PC-9 (cell line): ENCODE results near the gene OR8U1. TPM values are rescaled to one million over a fixed set of nuclear protein-coding genes. Genes with fewer than 3 reads are reported as not detected.

Experiments
- Bru-seq: library from RNA; stranded (reverse); fragments of 400-500 nt; gene quantifications from one replicate; lab custom pipeline; 2021; lab: Mats Ljungman, UMichigan
- BruChase-seq, 2 experiments: library from RNA; stranded (reverse); fragments of 400-500 nt; gene quantifications; one replicate each; lab custom pipeline; 2021; lab: Mats Ljungman, UMichigan
- BruUV-seq: library from RNA; stranded (reverse); fragments of 400-500 nt; replicated peaks from 2 replicates; lab custom pipeline; 2021; lab: Mats Ljungman, UMichigan
- CTCF ChIA-PET: fragments of 300-600 bp; sonication (Branson Sonifier 250); formaldehyde crosslinking; loops from one replicate; lab custom pipeline; 2022; ENCODE audit warnings: antibody characterized with exemption; lab: Charles Lee
- POLR2A ChIA-PET: fragments of 300-600 bp; sonication (Branson Sonifier 250); formaldehyde crosslinking; loops from one replicate; lab custom pipeline; 2022; ENCODE audit warnings: antibody characterized with exemption; ENCODE audit not compliant: unreplicated experiment; lab: Charles Lee
- DNase-seq, 2 experiments: peaks; one replicate each; pipeline versions ENCODE4 v3.0.0 to v3.0.0-alpha.2; 2015 to 2022; ENCODE audit warnings: mixed read lengths in 1 of 2
- H2AFZ ChIP-seq: fragments of 200-600 bp; sonication (generic); 2 replicates; pipeline ENCODE4 v1.8.1; 2017; ENCODE audit warnings: antibody characterized with exemption
- H3F3A ChIP-seq: fragments of 200-600 bp; sonication (generic); 2 replicates; pipeline ENCODE4 v1.8.1; 2017; ENCODE audit warnings: antibody characterized with exemption, mild to moderate bottlenecking, low read depth; ENCODE audit not compliant: insufficient read depth
- H3K27ac ChIP-seq: fragments of 200-600 bp; sonication (generic); 2 replicates; pipeline ENCODE4 v1.6.1; 2016; ENCODE audit warnings: mixed run types
- H3K27me3 ChIP-seq: fragments of 200-600 bp; sonication (generic); 2 replicates; pipeline ENCODE4 v1.6.1; 2016; ENCODE audit warnings: low read depth, mixed run types; ENCODE audit not compliant: insufficient read depth
- H3K36me3 ChIP-seq: fragments of 200-600 bp; sonication (generic); 2 replicates; pipeline ENCODE4 v1.6.1; 2016; ENCODE audit warnings: low read depth, mixed run types
- H3K4me1 ChIP-seq: fragments of 200-600 bp; sonication (generic); replicated peaks from 2 replicates; pipeline ENCODE4 v1.6.1; 2016; ENCODE audit warnings: mixed run types; ENCODE audit not compliant: insufficient read depth
- H3K4me2 ChIP-seq: fragments of 200-600 bp; sonication (generic); 2 replicates; pipeline ENCODE4 v1.6.1; 2017; ENCODE audit warnings: mixed run types
- H3K4me3 ChIP-seq: fragments of 200-600 bp; sonication (generic); 2 replicates; pipeline ENCODE4 v1.6.1; 2016; ENCODE audit warnings: mixed run types
- H3K79me2 ChIP-seq: fragments of 200-600 bp; sonication (generic); 2 replicates; pipeline ENCODE4 v1.6.1; 2017; ENCODE audit warnings: low read depth, mixed run types
- H3K9me2 ChIP-seq: fragments of 200-600 bp; sonication (generic); 2 replicates; pipeline ENCODE4 v1.8.1; 2017; ENCODE audit warnings: mild to moderate bottlenecking; ENCODE audit not compliant: insufficient read depth
- H3K9me3 ChIP-seq: fragments of 200-600 bp; sonication (generic); 2 replicates; pipeline ENCODE4 v1.8.1; 2016; ENCODE audit warnings: low read depth; ENCODE audit not compliant: insufficient read depth
- H4K20me1 ChIP-seq: fragments of 200-600 bp; sonication (generic); 2 replicates; pipeline ENCODE4 v1.8.1; 2017; ENCODE audit not compliant: insufficient read depth
- CTCF ChIP-seq: fragments of 200-600 bp; sonication (generic); conservative IDR thresholded peaks from 2 replicates; pipeline ENCODE4 v1.6.1; 2017; ENCODE audit warnings: mixed run types, antibody characterized with exemption, mild to moderate bottlenecking, moderate library complexity
- EZH2 ChIP-seq: fragments of 200-600 bp; sonication (generic); IDR thresholded peaks from 2 replicates; pipeline ENCODE4 v1.8.0; 2017; ENCODE audit warnings: antibody characterized with exemption, low read depth
- intact Hi-C: fragments of 100-400 bp; cut with micrococcal nuclease; formaldehyde crosslinking; loops from one replicate; pipeline ENCODE4 v1.10.0; 2022; ENCODE audit not compliant: unreplicated experiment
- long read RNA-seq: library from polyadenylated mRNA; stranded (forward); transcript quantifications from one replicate; pipeline ENCODE4 v2.0.0, GENCODE V29; 2022
- total RNA-seq: library from RNA; stranded (reverse); gene quantifications from 2 replicates; pipeline ENCODE4 v1.2.3, GENCODE V29; 2021

The OR8U1 gene
- total RNA-seq (not detected in 2 replicates), Bru-seq, nascent RNA (not detected), BruChase-seq, experiment 1, labeled RNA remaining after a 2-hour chase (not detected), BruChase-seq, experiment 2, labeled RNA remaining after a 6-hour chase (not detected)
- long read RNA-seq = 0 reads

GRCh38 chr11:56375324-56375723 is at the start of gene OR8U1:
OR8U1 (plus strand) TSS chr11:56375624; CDS start chr11:56375624, 0 bp downstream.
- DNase-seq = no peak
- CTCF ChIA-PET = no interaction called here
- H3K9me3 ChIP-seq = no peaks in the 10 kb centered on the region
- POLR2A ChIA-PET = no interaction called here
- no peaks in the 10 kb centered on the region for H3K4me1 ChIP-seq
- no peaks in the 10 kb centered on the region for H3F3A ChIP-seq
- no peaks in the 10 kb centered on the region for H4K20me1 ChIP-seq
- intact Hi-C loops = no loop called here
- no peaks in the 10 kb centered on the region for H3K9me2 ChIP-seq
- no peaks in the 10 kb centered on the region for H3K27me3 ChIP-seq
- H3K36me3 ChIP-seq = no peaks in the 10 kb centered on the region
- H3K27ac ChIP-seq = no peak within 1 kb of the TSS
- H3K79me2 ChIP-seq = no peaks in the 10 kb centered on the region
- no TSS peak for BruUV-seq
- H3K4me3 ChIP-seq = no peak within 1 kb of the TSS
- TF ChIP-seq EZH2 = no peak
- TF ChIP-seq CTCF = no peak
- H3K4me2 ChIP-seq = no peak within 1 kb of the TSS
- no peak within 1 kb of the TSS for H2AFZ ChIP-seq

- Histone ChIP-seq H3F3A (no peaks in the 10 kb centered on the region), H4K20me1 (no peaks in the 10 kb centered on the region), H3K9me3 (no peaks in the 10 kb centered on the region; the same call in 1 of the 2 replicates), H3K4me2 (no peak overlapping the region), H3K27me3 (no peaks in the 10 kb centered on the region), H3K79me2 (no peaks in the 10 kb centered on the region), H3K27ac (no peak overlapping the region), H3K9me2 (no peaks in the 10 kb centered on the region), H3K4me1 (no peaks in the 10 kb centered on the region), H2AFZ (no peak overlapping the region), H3K36me3 (no peaks in the 10 kb centered on the region), H3K4me3 (no peak overlapping the region)
- CTCF ChIA-PET = no interaction called here
- BruUV-seq = no TSS peak
- TF ChIP-seq EZH2 = no peak
- TF ChIP-seq CTCF = no peak
- POLR2A ChIA-PET = interaction anchor here (0.6 kb wide), 1 partner anchor 45 kb away, joined by 6 read pairs; no protein-coding TSS in a partner anchor
- no peak for DNase-seq
- intact Hi-C loops = no loop called here
Observed at GRCh38 chr11:56331861-56332491, 43.4 kb upstream of the OR8U1 start.

GRCh38 chr11:56333156-56333555 is 42.3 kb upstream of the OR8U1 start:
- Histone ChIP-seq H3K36me3 (no peaks in the 10 kb centered on the region), H3K79me2 (no peaks in the 10 kb centered on the region), H2AFZ (no peak overlapping the region), H3K9me2 (no peaks in the 10 kb centered on the region), H4K20me1 (no peaks in the 10 kb centered on the region), H3K4me1 (no peaks in the 10 kb centered on the region), H3K4me2 (no peak overlapping the region), H3K9me3 (no peaks in the 10 kb centered on the region; the same call in 1 of the 2 replicates), H3F3A (no peaks in the 10 kb centered on the region), H3K4me3 (no peak overlapping the region), H3K27me3 (no peaks in the 10 kb centered on the region), H3K27ac (no peak overlapping the region)
- ChIA-PET CTCF (no interaction called here), POLR2A (no interaction called here)
- no TSS peak for BruUV-seq
- no peak for DNase-seq
- no peak for TF ChIP-seq EZH2
- no peak for TF ChIP-seq CTCF
- intact Hi-C loops = no loop called here
